GM18499 (cell line): ENCODE measurements around the gene ANKRD60.

Experiments
- ATAC-seq: cut with Tn5 transposase; IDR thresholded peaks from one replicate; pipeline ENCODE4 v1.9.1; 2021; ENCODE audit warnings: moderate number of reproducible peaks; ENCODE audit not compliant: insufficient read depth, unreplicated experiment

Gene ANKRD60

DNA sequence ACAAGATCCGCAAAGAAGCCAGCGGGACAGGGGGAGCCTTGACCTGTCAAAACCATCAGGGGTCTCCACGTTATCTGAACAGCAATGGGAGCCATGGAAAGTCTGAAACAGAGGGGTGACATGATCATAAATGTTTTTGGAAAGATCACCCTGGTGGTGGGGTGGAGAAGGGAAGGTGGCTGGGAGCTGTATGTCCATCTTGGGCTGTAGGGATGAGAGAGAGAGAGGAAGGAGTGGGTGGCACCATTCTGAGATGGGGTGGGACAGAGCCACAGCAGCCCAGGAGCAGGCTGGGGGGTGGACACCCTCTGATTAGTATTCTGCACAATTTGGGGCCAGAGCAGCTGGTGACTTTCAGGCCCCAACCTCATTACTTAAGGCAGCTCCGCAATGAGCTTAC, 30.1 kb downstream of the ANKRD60 start:
- no peak for ATAC-seq

DNA sequence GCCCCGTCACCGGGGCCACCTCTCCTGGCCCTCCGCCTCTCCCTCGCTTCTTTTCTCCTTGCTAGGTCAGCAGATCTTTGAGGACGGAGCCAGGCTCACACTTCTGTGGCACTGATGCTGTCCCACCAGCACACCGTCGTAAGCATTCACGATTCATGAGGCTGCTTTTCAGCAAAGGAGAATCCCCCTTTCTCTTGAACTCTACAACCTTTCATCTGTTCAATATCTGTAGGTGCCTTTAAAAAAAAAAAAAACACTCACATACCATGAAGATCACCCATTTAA, 31.3 kb downstream of the ANKRD60 start:
- no peak for ATAC-seq

DNA sequence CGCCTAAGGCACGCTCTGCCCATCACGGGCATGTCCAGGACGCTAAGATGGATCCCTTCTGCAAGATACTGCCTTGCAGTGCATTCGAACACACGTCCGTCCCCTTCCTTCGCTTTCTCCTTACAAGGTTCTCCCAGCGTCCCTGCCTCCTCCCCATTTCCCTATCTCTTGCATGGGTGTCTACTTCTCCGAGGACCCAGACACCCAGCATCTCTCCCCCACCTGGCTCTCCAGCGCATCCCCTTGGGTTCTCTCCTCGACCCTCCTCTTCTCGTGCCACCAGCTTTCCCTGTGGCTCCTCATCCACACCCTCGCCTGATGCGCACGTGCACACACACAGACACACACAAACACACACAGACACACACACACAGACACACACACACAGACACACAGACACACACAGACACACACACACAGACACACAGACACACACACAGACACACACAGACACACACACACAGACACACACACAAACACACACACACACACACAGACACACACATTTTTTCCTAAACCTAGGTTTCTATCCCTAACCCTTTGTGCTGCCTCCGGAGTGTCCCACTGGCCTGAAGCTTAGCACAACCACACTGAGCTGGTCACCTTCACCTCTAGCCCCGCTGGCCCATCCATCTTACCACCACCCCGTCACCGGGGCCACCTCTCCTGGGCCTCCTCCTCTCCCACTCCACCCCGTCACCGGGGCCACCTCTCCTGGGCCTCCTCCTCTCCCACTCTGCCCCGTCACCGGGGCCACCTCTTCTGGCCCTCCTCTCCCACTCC, 31.9 kb downstream of the ANKRD60 start:
- ATAC-seq = no peak

DNA sequence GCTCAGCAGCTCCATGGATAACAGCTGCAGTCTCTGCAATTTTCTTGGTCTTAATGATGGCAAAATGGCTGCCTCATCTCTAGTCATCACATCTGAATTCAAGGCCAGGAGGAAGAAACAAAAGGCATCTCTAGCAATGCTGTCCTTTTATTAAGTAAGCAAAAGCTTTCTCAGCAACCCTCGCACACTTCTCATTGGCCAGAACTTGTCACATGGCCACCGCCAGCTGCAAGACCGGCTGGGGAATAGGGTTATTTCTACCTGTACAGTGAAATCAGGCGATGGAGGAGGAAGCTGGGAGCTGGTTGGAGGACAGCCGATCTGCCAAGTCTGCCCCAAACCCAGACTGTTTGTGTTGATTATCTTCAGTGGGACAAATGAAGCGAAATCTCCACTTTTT, 33.4 kb downstream of the ANKRD60 start:
- no peak for ATAC-seq

DNA sequence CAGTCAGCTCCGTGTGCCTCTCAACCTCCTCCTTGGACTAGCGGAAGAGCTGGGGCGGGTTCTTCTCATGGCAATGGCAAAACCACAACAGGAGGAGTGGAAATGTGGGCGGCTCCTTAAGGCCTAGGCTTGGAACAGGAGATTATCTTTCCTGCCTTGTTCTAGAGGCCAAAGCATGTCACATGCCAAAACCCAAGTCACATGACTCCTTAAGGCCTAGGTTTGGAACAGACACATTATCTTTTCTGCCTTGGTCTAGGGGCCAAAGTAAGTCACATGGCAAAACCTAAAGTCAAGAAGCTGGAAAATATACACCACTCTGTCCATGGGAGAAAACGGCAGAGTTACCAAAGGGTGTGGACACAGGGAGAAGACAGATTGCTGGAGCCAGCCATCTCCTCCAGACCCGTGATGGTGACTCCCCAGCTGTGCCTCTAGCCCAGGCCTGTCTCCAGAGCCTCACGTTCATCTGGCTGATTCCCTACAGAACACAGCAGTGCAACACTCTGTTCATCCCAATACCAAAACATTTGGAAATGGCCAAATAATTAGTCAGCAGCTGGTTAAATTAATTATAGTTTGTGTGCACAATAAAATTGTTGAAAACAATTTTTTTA, 34.2 kb downstream of the ANKRD60 start:
- no peak for ATAC-seq

DNA sequence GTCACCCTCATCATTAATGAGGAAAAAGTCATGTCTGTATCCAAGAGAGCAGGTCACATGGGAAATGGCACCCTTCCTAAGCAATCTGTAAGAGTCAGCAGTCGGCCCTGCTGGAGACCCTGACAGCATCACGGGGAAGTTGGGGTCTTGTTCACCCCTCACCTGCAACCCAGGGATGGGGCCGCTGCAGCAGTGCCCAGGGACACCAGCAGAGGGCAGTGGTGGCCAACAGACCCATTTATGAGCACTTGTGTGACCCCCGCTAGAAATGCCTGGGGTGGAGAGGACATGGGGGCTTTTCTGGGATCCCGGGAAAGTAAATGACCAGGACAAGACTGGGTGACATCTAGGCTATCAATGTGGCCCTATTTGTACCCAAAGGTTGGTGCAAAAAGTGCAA, 35.9 kb downstream of the ANKRD60 start:
- no peak for ATAC-seq

DNA sequence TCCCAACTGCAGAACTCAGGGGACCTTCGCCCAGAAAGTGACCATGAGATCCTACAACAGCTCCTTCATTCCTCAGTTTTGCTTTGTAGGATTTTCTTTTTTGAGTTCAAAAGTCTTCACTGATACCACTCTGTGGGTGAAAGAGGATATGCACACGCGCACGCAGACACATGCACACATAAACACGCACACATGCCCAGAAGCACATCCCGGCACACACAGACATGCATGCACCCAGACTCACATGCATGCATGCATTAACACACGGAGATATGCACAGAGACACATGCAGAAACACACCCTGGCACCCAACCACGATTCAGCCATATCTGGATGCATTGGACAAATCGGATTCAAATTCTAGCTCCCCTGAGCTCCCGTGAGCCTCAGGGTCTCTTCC, 36.4 kb downstream of the ANKRD60 start:
- ATAC-seq = no peak

DNA sequence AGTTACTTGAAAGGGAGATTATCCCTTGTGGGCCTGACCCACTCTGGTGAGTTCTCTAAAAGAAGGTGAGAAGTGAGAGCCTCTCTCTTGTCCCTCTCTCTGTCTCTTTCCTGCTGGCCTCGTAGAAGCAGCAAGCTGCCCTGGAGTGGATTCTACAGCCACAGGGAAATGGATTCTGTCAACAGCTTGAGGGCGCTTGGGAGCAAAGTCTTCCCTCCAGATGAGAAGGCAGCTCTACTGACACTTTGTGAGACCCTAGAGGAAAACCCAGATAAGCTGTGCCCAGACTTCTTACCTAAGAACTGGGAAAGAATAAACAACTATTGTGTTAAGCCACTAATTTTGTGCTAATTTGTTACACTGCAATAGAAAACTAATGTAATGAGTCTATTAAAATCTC, 39.9 kb downstream of the ANKRD60 start:
- ATAC-seq = no peak

DNA sequence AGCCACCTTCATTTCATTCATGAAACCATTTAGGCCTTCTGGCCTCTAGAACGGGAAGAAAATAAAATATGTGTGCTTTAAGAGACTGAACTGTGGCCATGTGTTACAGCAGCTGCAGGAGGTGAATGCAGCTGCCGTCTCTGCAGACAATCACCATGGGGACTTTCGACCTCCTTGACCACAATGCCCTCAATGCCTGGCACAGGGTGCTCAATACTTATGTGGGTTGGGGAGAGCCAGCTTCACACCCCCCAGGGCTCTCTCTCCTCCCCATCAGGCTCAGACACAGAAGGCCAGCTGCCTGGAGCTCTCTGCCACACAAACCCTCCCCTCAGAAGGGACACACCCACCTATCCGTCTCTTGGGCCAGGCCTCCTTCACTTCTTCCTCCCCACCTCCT, 43.5 kb downstream of the ANKRD60 start:
- ATAC-seq = no peak

DNA sequence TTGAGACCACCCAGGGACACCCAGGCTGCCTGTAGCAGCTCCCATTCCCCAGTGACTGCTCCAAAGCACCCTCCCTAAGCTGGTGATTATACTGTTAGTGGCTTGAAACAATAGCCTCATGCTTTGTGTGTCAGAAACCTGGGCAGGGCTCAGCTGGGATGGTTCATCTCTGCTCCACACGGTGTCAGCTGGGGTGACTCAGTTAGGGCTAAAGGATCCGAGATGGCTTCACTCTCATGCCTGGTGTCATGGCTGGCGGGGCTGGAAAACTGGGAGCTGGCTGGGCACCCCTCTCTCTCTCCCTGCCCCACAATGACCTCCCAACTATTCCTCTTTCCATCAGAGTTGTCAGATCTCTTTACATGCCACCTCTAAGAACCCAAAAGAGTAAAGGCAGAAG, 44.4 kb downstream of the ANKRD60 start:
- no peak for ATAC-seq

DNA sequence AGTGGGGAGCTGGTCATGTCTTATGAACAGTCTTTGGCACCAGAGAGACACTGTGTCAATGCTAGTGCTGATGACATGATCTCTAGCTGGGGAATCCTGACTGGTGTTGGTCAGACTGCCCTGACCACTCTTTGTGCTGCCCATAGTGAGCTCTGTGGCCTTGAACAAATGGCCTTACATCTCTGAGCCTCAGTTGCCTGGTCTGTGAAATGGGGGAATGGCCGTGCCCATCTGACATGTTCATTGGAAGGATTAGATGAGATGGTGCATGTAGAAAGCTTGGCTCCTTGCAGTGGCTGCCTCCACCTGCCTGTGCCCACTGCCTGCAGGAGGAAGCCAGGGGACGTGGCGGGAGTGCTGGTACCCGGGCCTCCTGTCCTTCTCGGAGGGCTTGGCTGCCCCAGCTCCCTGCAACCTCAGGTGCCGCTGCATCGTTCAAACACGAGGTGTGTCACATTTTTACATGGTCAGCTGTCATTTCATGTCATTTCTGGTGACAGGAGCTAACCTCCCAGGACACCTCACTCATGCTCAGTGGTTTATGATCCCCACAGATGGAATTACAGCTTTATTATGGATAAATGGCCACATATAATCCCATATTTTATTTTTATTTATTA, 45.8 kb downstream of the ANKRD60 start:
- ATAC-seq = no peak

DNA sequence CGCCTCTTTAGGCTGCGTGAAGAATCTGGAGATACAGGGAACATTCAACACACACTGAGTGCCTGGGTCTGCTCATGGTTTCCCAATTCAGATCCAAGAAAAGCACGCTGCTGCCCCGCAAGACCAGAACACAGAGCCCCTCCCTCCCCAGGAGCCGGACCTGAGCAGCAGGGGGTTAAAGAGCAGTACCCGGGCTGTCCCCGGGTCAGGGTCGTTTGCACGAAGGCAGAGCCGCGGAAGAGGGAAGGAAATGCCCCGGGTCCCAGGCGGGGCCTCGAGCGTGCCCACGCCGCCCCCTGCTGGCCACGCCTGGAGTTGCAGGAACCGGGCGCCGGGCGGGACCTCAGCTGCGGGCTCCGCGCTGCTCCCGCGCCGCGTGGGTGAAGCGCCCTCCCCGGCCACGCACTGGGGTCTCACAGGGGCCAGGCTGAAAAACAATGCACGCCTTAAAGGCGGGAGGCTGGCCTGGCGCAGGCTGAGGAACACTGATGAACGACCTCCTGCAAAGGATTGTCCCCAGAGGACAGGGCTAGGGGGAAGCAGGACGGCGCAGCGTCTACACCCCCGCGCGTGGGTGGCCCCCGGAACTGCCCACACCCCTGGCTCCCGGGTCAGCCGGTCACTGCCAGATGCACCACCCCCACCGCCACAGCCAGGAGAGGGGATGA, 48.9 kb downstream of the ANKRD60 start:
- ATAC-seq = no peak

DNA sequence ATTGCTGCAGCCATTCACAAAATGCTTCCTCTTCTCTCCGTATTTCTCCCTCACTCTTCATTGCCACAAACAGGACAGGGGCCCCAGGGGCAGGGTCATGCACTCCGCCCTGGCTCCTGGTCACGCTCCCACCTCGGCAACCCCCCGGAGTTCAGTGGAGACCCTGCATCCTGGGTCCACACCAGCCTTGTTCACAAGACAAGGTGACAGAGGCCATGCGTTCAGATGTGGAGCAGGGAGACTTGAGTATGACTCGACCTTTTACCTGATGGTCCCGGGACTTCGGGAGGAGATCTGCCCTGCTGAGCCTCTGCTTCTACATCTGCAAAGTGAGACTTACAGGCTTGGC, 49.4 kb downstream of the ANKRD60 start:
- ATAC-seq = no peak

DNA sequence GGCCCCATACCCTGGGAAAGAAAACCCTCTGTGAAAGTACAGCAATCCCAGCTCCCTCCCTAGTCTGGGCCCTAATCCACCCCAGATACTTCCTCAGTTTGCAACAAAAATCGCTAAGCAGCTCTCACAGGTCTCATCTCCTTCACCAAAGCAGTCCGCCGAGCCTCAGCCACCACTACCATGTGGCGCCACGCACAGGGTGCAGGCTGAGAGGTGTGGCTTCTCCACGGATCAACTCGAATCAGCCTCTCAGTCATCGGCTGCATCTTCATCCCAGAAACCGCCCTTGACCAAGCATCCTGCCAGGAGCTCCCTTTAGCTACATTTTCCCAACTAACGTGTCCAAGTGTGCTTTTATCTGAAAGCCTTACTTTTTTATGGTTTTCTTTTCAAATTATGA, 50.7 kb downstream of the ANKRD60 start:
- ATAC-seq = no peak

DNA sequence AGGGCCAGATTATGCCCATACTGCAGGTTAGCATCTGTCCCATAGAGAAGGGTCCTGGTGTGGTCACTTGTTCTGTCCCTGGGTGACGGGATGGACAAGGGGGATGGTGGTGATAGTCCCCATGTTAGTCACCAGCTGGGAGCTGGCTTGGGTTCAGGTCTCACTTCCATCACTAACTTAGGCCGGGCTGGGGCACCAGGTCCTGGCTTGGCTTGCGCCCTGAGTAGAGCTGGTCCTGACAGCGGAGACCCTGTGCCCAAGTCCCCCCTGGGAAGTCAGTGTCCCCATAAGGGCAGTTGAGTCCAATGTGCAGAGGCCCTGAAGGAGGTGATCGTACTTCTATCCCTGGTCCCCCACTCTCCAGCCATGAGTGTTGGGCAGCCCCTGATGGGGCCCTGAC, 52.6 kb downstream of the ANKRD60 start:
- no peak for ATAC-seq

DNA sequence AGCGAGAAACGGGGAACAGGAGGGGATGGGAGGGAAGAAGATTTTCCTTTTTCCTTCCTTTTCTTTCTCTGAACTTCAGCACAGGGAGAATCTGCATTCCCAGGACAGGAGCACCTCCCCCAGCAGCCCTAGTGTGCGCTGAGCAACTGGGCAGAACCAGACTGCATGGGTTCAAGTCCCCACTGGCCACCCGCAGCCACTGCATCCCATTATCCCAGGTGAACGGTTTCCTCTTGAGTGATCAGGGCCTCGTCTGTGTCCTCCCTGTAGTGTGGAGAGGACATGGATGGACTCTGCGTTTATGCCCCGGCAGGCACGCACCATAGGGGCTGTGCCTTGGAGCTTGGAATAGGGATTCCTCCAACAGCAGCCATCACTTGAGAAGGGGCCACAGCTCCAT, 53.0 kb downstream of the ANKRD60 start:
- no peak for ATAC-seq

DNA sequence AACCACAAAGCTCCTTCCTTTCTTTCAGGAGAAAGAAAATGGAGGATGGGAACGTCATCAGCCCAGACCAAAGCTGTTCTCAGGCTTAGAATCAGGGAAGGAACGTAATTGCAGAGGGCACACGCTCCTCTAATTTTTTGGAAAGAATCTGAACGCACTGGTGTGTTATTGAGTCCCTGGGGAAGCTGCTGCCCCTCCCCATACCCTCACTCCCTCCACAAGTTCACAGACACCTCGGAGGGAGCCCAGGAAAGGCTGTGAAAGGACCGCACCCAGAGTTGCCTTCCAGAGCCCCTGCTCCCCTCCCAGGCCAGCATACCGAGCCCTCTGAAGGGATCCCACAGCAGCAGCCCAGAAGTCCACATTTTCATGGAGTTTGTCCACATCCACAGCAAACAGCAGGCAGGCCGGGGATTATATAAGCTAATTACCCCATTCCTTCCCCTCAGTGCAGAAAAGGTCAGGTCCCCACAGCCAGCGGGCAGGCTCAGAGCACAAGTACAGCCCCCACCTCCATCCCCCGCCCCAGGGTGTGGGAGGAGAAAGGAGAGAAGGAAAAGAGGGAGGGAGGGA, 53.7 kb downstream of the ANKRD60 start:
- ATAC-seq = no peak

DNA sequence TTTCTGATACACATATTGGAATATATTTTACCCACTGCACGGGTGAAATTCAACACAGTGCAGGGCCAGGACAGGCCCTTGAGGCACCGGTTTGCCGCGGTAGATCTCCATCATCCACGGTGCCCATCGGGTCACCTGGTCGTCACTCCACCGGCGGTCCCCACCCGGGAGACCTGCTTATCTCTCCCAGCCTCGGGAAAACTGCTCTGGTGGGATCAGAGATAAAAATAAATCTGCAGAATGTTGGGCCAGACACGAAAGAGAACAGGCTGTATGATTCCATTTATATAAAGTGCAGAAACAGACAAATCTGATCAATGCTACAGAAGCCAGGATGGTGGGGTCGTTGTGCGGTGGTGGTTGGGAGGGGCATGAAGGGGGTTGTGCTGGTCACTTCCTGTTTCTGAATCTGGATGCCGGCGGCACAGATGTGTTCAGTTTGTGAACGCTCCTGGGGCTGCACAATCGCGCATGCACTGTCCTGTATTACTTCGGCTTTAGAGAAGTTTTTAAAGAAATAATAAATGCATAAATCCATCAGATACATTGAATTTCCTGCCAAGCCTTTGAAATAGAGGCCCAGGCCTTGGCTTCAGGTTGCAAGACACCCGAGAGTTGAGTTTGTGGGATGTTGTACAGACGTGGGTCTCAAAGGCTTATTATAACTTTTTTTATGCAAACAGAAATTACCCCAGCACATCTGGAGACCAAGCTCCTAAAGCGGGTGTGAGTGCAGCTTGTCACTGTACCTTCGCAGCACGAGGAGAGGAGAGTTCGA, 54.3 kb downstream of the ANKRD60 start:
- no peak for ATAC-seq

DNA sequence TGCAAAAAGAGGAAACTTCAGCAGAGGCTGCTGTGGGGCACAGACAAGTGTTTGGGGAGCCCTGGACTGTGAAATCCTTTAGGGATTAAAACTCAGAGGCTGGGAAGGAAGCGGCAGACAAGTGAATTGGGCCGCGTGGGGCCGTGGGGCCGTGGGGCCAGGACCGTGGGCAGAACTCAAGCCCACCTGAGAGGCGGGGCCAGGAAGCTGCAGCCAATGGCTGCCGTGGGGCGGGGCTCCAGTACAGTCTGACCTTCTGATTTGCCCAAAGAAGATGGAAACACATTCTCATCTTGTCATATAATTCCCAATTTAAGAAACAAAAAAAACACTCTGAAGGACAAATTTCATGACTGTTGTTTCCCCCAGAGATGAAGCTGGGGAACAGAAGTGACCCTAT, 55.4 kb downstream of the ANKRD60 start:
- ATAC-seq = no peak

DNA sequence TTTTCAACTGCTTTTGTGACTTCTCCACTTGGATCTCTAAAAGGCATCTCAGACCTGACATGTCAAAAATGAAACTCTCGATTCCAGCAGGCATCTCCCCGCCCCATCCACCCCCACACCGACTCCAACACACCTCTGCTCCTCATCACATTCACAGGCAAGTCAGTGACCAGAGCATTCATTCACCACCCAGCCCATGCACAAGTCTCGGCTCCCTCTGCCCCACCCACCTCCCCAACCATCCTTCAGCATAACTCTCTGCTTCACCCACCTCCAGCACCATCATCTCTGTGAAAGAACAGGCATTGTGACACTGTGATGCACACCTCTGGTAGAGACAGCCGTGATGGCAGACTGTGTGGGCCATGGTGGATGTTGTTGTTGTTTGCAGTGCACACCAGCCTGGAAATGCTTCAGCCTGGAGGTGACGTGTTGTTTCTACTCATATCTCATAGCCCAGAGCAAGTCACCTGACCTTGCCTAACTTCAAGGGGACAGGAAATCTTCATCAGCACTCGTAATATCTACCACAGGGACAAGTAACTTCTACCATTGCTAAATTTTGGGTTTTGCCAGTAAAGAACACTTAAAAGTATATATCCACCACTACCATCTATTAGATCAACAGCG, 56.5 kb downstream of the ANKRD60 start:
- ATAC-seq = no peak
